Measurements from ENCODE around the gene HADHB. TPM values are rescaled to one million over a fixed set of nuclear protein-coding genes. Genes with fewer than 3 reads are reported as not detected.
"Not testable (repeated sequence)": the region's sequence is repeated elsewhere in the genome, so short reads cannot be mapped to it uniquely, and the experiment has no call there.

Gene HADHB
- total RNA-seq, 1 experiment from 2014 or later, result 72.7 TPM

- Histone ChIP-seq H3K9me2 (ENCODE audit: insufficient read depth) (no peaks in the 10 kb centered on the region), H3K9me3 (ENCODE audit: insufficient read depth, low read depth) (no peaks in the 10 kb centered on the region), H3F3A (ENCODE audit: insufficient read depth, low read depth) (peaks cover 5% of the 10 kb centered on the region; the same call in 1 of the 2 replicates), H3K27ac (no peak overlapping the region), H2AFZ (no peak overlapping the region), H3K4me3 (no peak overlapping the region), H3K4me2 (no peak overlapping the region), H3K36me3 (ENCODE audit: low read depth) (no peaks in the 10 kb centered on the region), H3K79me2 (ENCODE audit: low read depth) (no peaks in the 10 kb centered on the region), H4K20me1 (ENCODE audit: insufficient read depth) (no peaks in the 10 kb centered on the region), H3K4me1 (replicated peaks; ENCODE audit: insufficient read depth) (peaks cover 5% of the 10 kb centered on the region; the same call in 1 of the 2 replicates), H3K27me3 (ENCODE audit: insufficient read depth, low read depth) (no peaks in the 10 kb centered on the region)
- CTCF ChIA-PET, result no interaction called here
- TF ChIP-seq CTCF (conservative IDR thresholded peaks at IDR 0.05) (no peak), EZH2 (IDR thresholded peaks at IDR 0.05; ENCODE audit: low read depth) (no peak)
- no TSS peak for BruUV-seq (replicated peaks)
- intact Hi-C loops (cut with micrococcal nuclease; ENCODE audit: unreplicated experiment), result loop anchor here (1.0 to 10.0 kb wide), 6 partner anchors 32 to 476 kb away; no protein-coding TSS in a partner anchor
- POLR2A ChIA-PET (ENCODE audit: unreplicated experiment), result no interaction called here
- DNase-seq, result no peak
Measured at GRCh38 chr2:26330604-26331003, 85.9 kb downstream of the HADHB start.

- H3K9me2 ChIP-seq (ENCODE audit: insufficient read depth); H3K4me3 ChIP-seq; H3F3A ChIP-seq (ENCODE audit: insufficient read depth, low read depth); H4K20me1 ChIP-seq (ENCODE audit: insufficient read depth); BruUV-seq (replicated peaks); H3K79me2 ChIP-seq (ENCODE audit: low read depth); H3K27me3 ChIP-seq (ENCODE audit: insufficient read depth, low read depth); DNase-seq; H3K36me3 ChIP-seq (ENCODE audit: low read depth); H3K27ac ChIP-seq; CTCF ChIA-PET; H3K4me2 ChIP-seq; H3K9me3 ChIP-seq (ENCODE audit: insufficient read depth, low read depth); H2AFZ ChIP-seq; H3K4me1 ChIP-seq (replicated peaks; ENCODE audit: insufficient read depth): not testable (repeated sequence)
- POLR2A ChIA-PET (ENCODE audit: unreplicated experiment), result interaction anchor here (0.7 kb wide), 1 partner anchor 62 kb away, joined by 9 read pairs; no protein-coding TSS in a partner anchor
- intact Hi-C loops (cut with micrococcal nuclease; ENCODE audit: unreplicated experiment), result loop anchor here (2.0 to 10.0 kb wide), 4 partner anchors 33 to 477 kb away; no protein-coding TSS in a partner anchor
Measured at GRCh38 chr2:26331321-26331720, 86.6 kb downstream of the HADHB start.

DNA sequence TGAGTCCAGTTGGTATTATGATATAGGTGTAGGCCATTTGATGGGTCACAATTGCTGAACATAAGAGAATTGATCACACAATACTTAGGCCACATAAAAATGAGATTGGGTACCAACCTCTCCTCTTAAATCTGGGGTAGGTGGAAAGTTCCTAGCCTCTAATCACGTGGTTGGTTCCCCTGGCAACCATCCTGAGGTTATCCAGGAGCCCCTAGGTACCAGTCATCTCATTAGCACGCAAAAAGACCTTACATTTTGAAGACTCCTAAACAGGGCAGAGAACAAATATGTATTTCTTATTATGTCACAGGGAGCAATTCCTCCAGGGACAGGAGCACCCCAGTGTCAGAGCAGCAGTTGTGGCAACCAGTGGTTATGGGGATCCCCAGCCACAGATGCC lies 88.6 kb downstream of the HADHB start:
- intact Hi-C loops (cut with micrococcal nuclease; ENCODE audit: unreplicated experiment), result loop anchor here (10.0 kb wide), 1 partner anchor 478 kb away; no protein-coding TSS in a partner anchor
- no peaks in the 10 kb centered on the region for H3K27me3 ChIP-seq (ENCODE audit: insufficient read depth, low read depth)
- H3K27ac ChIP-seq, result no peak overlapping the region
- BruUV-seq (replicated peaks), result no TSS peak
- ChIA-PET CTCF (no interaction called here), POLR2A (ENCODE audit: unreplicated experiment) (no interaction called here)
- H2AFZ ChIP-seq, result no peak overlapping the region
- H3K4me3 ChIP-seq, result no peak overlapping the region
- peaks cover 5% of the 10 kb centered on the region; the same call in 1 of the 2 replicates for H3K4me1 ChIP-seq (replicated peaks; ENCODE audit: insufficient read depth)
- no peaks in the 10 kb centered on the region for H4K20me1 ChIP-seq (ENCODE audit: insufficient read depth)
- DNase-seq, result no peak
- H3F3A ChIP-seq (ENCODE audit: insufficient read depth, low read depth), result peaks cover 5% of the 10 kb centered on the region; the same call in 1 of the 2 replicates
- H3K4me2 ChIP-seq, result no peak overlapping the region
- H3K9me2 ChIP-seq (ENCODE audit: insufficient read depth), result no peaks in the 10 kb centered on the region
- H3K36me3 ChIP-seq (ENCODE audit: low read depth), result no peaks in the 10 kb centered on the region
- no peak for TF ChIP-seq CTCF (conservative IDR thresholded peaks at IDR 0.05)
- no peak for TF ChIP-seq EZH2 (IDR thresholded peaks at IDR 0.05; ENCODE audit: low read depth)
- H3K9me3 ChIP-seq (ENCODE audit: insufficient read depth, low read depth), result no peaks in the 10 kb centered on the region
- no peaks in the 10 kb centered on the region for H3K79me2 ChIP-seq (ENCODE audit: low read depth)

GRCh38 chr2:26335231-26335630 lies 90.5 kb downstream of the HADHB start:
- Histone ChIP-seq H3K9me2 (ENCODE audit: insufficient read depth) (no peaks in the 10 kb centered on the region), H3K9me3 (ENCODE audit: insufficient read depth, low read depth) (no peaks in the 10 kb centered on the region), H4K20me1 (ENCODE audit: insufficient read depth) (no peaks in the 10 kb centered on the region), H3K27me3 (ENCODE audit: insufficient read depth, low read depth) (no peaks in the 10 kb centered on the region), H3F3A (ENCODE audit: insufficient read depth, low read depth) (no peaks in the 10 kb centered on the region), H3K27ac (no peak overlapping the region), H2AFZ (no peak overlapping the region), H3K4me3 (no peak overlapping the region), H3K36me3 (ENCODE audit: low read depth) (no peaks in the 10 kb centered on the region), H3K4me1 (replicated peaks; ENCODE audit: insufficient read depth) (peaks cover 5% of the 10 kb centered on the region; the same call in 1 of the 2 replicates), H3K4me2 (no peak overlapping the region), H3K79me2 (ENCODE audit: low read depth) (no peaks in the 10 kb centered on the region)
- DNase-seq, result no peak
- POLR2A ChIA-PET (ENCODE audit: unreplicated experiment), result no interaction called here
- TF ChIP-seq CTCF (conservative IDR thresholded peaks at IDR 0.05), result no peak
- TF ChIP-seq EZH2 (IDR thresholded peaks at IDR 0.05; ENCODE audit: low read depth), result no peak
- intact Hi-C loops (cut with micrococcal nuclease; ENCODE audit: unreplicated experiment), result loop anchor here (10.0 kb wide), 1 partner anchor 480 kb away; no protein-coding TSS in a partner anchor
- no TSS peak for BruUV-seq (replicated peaks)
- CTCF ChIA-PET, result no interaction called here
